Spleen (tissue), 11 donors: Measurements from ENCODE around the gene CPSF7. TPM values are rescaled to one million over a fixed set of nuclear protein-coding genes. Genes with fewer than 3 reads are reported as not detected.

Experiments used
- DNase-seq: peaks from one replicate; pipeline ENCODE4 v3.0.0-alpha.2; 2020
- H3K27ac ChIP-seq, 8 donors: fragments of 200-600 bp; sonication (generic) in 7 of 8; 1 replicate in 4 of 8; 2 replicates in 4 of 8; pipeline versions ENCODE4 v1.5.0 to v1.8.0; 2016 to 2021; ENCODE audit warnings: inconsistent platforms in 4 of 8, mild to moderate bottlenecking in 4 of 8, moderate library complexity in 1 of 8
- H3K27me3 ChIP-seq, 7 donors: fragments of 200-600 bp; sonication (generic) in 6 of 7; replicated peaks in 1 of 7; 1 replicate in 4 of 7; 2 replicates in 3 of 7; pipeline versions ENCODE4 v1.5.0 to v1.8.0; 2016 to 2021; ENCODE audit warnings: inconsistent platforms in 3 of 7, mild to moderate bottlenecking in 1 of 7
- H3K36me3 ChIP-seq, 6 donors: fragments of 200-600 bp; sonication (generic) in 5 of 6; 1 replicate in 4 of 6; 2 replicates in 2 of 6; pipeline versions ENCODE4 v1.5.0 to v1.8.0; 2016 to 2021; ENCODE audit warnings: inconsistent platforms in 2 of 6
- H3K4me1 ChIP-seq, 6 donors: fragments of 200-600 bp; sonication (generic) in 5 of 6; 1 replicate in 3 of 6; 2 replicates in 3 of 6; pipeline versions ENCODE4 v1.5.0 to v1.8.0; 2016 to 2021; ENCODE audit warnings: inconsistent platforms in 3 of 6
- H3K4me3 ChIP-seq, 8 donors: fragments of 200-600 bp; sonication (generic) in 7 of 8; 1 replicate in 4 of 8; 2 replicates in 4 of 8; pipeline versions ENCODE4 v1.5.0 to v1.8.0; 2016 to 2021; ENCODE audit warnings: inconsistent platforms in 4 of 8, mild to moderate bottlenecking in 4 of 8, moderate library complexity in 2 of 8
- H3K9me3 ChIP-seq, 8 donors: fragments of 200-600 bp; sonication (generic) in 7 of 8; 1 replicate in 4 of 8; 2 replicates in 4 of 8; pipeline versions ENCODE4 v1.5.0 to v1.8.0; 2016 to 2021; ENCODE audit warnings: inconsistent platforms in 4 of 8
- CTCF ChIP-seq, 11 experiments: fragments of 200-600 bp in 7 of 11; fragments of 450-650 bp in 4 of 11; sonication (generic) in 4 of 11; IDR thresholded peaks in 8 of 11; conservative IDR thresholded peaks in 3 of 11; 1 replicate in 7 of 11; 2 replicates in 4 of 11; pipeline versions ENCODE4 v1.4.0 to v1.8.0; 2016 to 2021; ENCODE audit warnings: antibody characterized with exemption in 11 of 11, inconsistent platforms in 4 of 11, mild to moderate bottlenecking in 1 of 11
- POLR2A ChIP-seq, 3 donors: fragments of 450-650 bp; IDR thresholded peaks; one replicate each; pipeline ENCODE4 v1.5.1; 2017; ENCODE audit warnings: antibody characterized with exemption in 3 of 3, mild to moderate bottlenecking in 1 of 3
- POLR2AphosphoS5 ChIP-seq, 3 donors: sonication (generic); formaldehyde crosslinking; IDR thresholded peaks; one replicate each; pipeline ENCODE4 v1.5.1; 2017; ENCODE audit warnings: antibody characterized with exemption in 3 of 3
- WGBS, 5 donors: extraction: QIAGEN DNeasy Blood & Tissue Kit in 3 of 5; methylation state at CpG; one replicate each; pipeline versions ENCODE4 v1.1.5 to v1.1.7; 2013 to 2018; 5-methylcytosine and 5-hydroxymethylcytosine counted together
- intact Hi-C: fragments of 100-400 bp; cut with DNase I; formaldehyde crosslinking; loops from one replicate; pipeline ENCODE4 v1.15.0; 2023; ENCODE audit warnings: low total_unique reads
- polyA plus RNA-seq, 3 donors: library from polyadenylated mRNA; stranded (reverse); fragments of 200-250 nt; gene quantifications; one replicate each; pipeline ENCODE4 v1.2.1, GENCODE V29; 2013
- total RNA-seq, 7 donors: library from RNA; depleted of rRNA in 3 of 7; stranded (reverse); fragments of >200 nt in 3 of 7; fragmentation: NEBNext Ultra II Directional in 4 of 7; extraction: Animal tissue kit (Norgen Biotek cat#: 25700) in 4 of 7; gene quantifications; one replicate each; pipeline versions ENCODE4 v1.1.0 to v1.2.1, GENCODE V29; 2016 to 2021
- donor health status: healthy with polysubstance abuse.
- donor health status: DM: no; HTN: no; CAD: no; lungs with moderate emphysema.
- donor health status: DM: no; HTN: no; CAD: no.
- donor health status: Bipolar disorder and iron deficiency.
- donor health status: healthy.
- donor health status: DM: no; HTN: no; CAD: no.
- donor health status: DM: yes; HTN: yes; CAD: no.

Gene CPSF7
- total and polyA plus RNA-seq, 10 donors: 30.0 to 94.3 (median 67.7) TPM

- Histone ChIP-seq H3K4me1 (peaks cover 35 to 93% (median 77%) of the 10 kb centered on the region in 6 donors), H3K4me3 (peak overlapping the region; percentile 64 to 91 (median 74)), H3K27me3 (no peaks in the 10 kb centered on the region), H3K9me3 (no peaks in the 10 kb centered on the region), H3K36me3 (peaks cover 0 to 72% (median 42%) of the 10 kb centered on the region in 6 donors), H3K27ac (peak overlapping the region; percentile 93 to 100 (median 96))
- intact Hi-C loops: loop anchor here (10.0 kb wide), 1 partner anchor 95 kb away; the partner anchor contains the start of genes DDB1 and TKFC
- DNase-seq: peak; percentile 92
- TF ChIP-seq POLR2A (IDR thresholded peaks at IDR 0.05) (no peak), POLR2AphosphoS5 (IDR thresholded peaks at IDR 0.05) (peak in 1 of 3 donors; percentile 31), CTCF (IDR thresholded peaks at IDR 0.05 in 8 of 11, conservative IDR thresholded peaks at IDR 0.05 in 3 of 11) (peak in 5 of 11 experiments; percentile 46 to 66 (median 57))
- WGBS, 5 donors: 0% methylated on average over 11 to 37 of the region's 37 CpGs; no CpG with 5 or more reads in 1 of the 5 donors
These were observed 457 bp downstream of the CPSF7 start for GRCh38 chr11:61429346-61429690.

- H3K9me3 ChIP-seq: no peaks in the 10 kb centered on the region
- peaks cover 2 to 82% (median 68%) of the 10 kb centered on the region in 6 donors for H3K36me3 ChIP-seq
- H3K27me3 ChIP-seq: no peaks in the 10 kb centered on the region
- no peak overlapping the region for H3K4me3 ChIP-seq
- TF ChIP-seq CTCF (IDR thresholded peaks at IDR 0.05 in 8 of 11, conservative IDR thresholded peaks at IDR 0.05 in 3 of 11) (no peak), POLR2A (IDR thresholded peaks at IDR 0.05) (no peak), POLR2AphosphoS5 (IDR thresholded peaks at IDR 0.05) (no peak)
- no peak overlapping the region for H3K27ac ChIP-seq
- 82 to 94% (median 86%) methylated on average over 1 of the region's 1 CpG for WGBS, 5 donors
- no peak for DNase-seq
- peaks cover 17 to 91% (median 52%) of the 10 kb centered on the region in 6 donors for H3K4me1 ChIP-seq
- intact Hi-C loops: loop anchor here (10.0 kb wide), 1 partner anchor 91 kb away; the partner anchor contains the start of genes DDB1 and TKFC
These were observed 4.2 kb downstream of the CPSF7 start for GRCh38 chr11:61425367-61426131.

- Histone ChIP-seq H3K36me3 (peaks cover 2 to 100% (median 85%) of the 10 kb centered on the region in 6 donors), H3K27me3 (no peaks in the 10 kb centered on the region), H3K4me3 (no peak overlapping the region), H3K9me3 (no peaks in the 10 kb centered on the region), H3K27ac (no peak overlapping the region), H3K4me1 (peaks cover 0 to 89% (median 41%) of the 10 kb centered on the region in 6 donors)
- 92 to 100% (median 97%) methylated on average over 3 of the region's 3 CpGs for WGBS, 5 donors
- intact Hi-C loops: loop anchor here (10.0 kb wide), 1 partner anchor 87 kb away; the partner anchor contains the start of genes DDB1 and TKFC
- DNase-seq: no peak
- no peak for TF ChIP-seq CTCF (IDR thresholded peaks at IDR 0.05 in 8 of 11, conservative IDR thresholded peaks at IDR 0.05 in 3 of 11)
- no peak for TF ChIP-seq POLR2AphosphoS5 (IDR thresholded peaks at IDR 0.05)
- no peak for TF ChIP-seq POLR2A (IDR thresholded peaks at IDR 0.05)
These were observed 7.5 kb downstream of the CPSF7 start for GRCh38 chr11:61422226-61422625.

GRCh38 chr11:61418136-61418535 is 11.6 kb downstream of the CPSF7 start:
- H3K4me3 ChIP-seq: peak overlapping the region in 1 of 8 donors; percentile 44

More at GRCh38 chr11:61418136-61418535, 11.6 kb downstream of the CPSF7 start:
- no peak for DNase-seq
- Histone ChIP-seq H3K36me3 (peaks cover 2 to 100% (median 91%) of the 10 kb centered on the region in 6 donors), H3K4me1 (peaks cover 0 to 66% (median 21%) of the 10 kb centered on the region in 6 donors), H3K27ac (peak overlapping the region in 6 of 8 donors; percentile 48 to 85 (median 72)), H3K9me3 (no peaks in the 10 kb centered on the region), H3K27me3 (no peaks in the 10 kb centered on the region)
- no peak for TF ChIP-seq CTCF (IDR thresholded peaks at IDR 0.05 in 8 of 11, conservative IDR thresholded peaks at IDR 0.05 in 3 of 11)
- no peak for TF ChIP-seq POLR2A (IDR thresholded peaks at IDR 0.05)
- TF ChIP-seq POLR2AphosphoS5 (IDR thresholded peaks at IDR 0.05): no peak
- intact Hi-C loops: no loop called here
